Testis (tissue), 2 donors: ENCODE measurements around the gene KRTAP2-1.
"Not testable (repeated sequence)": the region's sequence is repeated elsewhere in the genome, so short reads cannot be mapped to it uniquely, and the experiment has no call there.

ENCODE experiments used
- POLR2A ChIP-seq: fragments of 450-650 bp; IDR thresholded peaks from one replicate; pipeline ENCODE4 v1.6.1; 2017; ENCODE audit warnings: antibody characterized with exemption, mild to moderate bottlenecking, moderate library complexity
- TF ChIP-seq, protein P1 (sequence below), 3 experiments: fragments of 450-650 bp in 2 of 3; fragments of 200-600 bp in 1 of 3; sonication (generic) in 1 of 3; IDR thresholded peaks; one replicate each; pipeline ENCODE4 v1.5.1; 2016 to 2019; ENCODE audit warnings: antibody characterized with exemption in 3 of 3, mild to moderate bottlenecking in 2 of 3, moderate library complexity in 1 of 3

DNA sequence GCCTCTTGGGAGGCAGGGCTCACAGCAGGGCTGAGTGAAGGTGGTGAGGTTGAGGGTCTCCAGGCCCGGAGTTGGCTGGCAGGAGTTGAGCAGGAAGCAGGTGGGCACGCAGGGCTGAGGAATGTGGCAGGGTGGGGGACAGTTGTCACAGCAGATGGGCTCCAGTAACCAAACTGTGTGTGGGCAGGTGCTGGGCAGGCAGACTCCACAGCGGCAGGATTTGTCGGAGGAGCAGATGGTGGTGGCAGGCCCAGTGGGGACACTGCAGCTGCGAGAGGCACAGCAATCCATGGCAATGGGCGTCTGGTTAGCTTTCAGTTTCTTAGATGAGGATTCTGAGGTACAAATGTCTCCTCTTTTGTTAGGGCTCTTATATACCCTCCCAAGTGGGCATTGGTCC lies 47.6 kb downstream of the KRTAP2-1 start, which contains the start of gene KRTAP3-2:
- TF ChIP-seq, protein P1, sequence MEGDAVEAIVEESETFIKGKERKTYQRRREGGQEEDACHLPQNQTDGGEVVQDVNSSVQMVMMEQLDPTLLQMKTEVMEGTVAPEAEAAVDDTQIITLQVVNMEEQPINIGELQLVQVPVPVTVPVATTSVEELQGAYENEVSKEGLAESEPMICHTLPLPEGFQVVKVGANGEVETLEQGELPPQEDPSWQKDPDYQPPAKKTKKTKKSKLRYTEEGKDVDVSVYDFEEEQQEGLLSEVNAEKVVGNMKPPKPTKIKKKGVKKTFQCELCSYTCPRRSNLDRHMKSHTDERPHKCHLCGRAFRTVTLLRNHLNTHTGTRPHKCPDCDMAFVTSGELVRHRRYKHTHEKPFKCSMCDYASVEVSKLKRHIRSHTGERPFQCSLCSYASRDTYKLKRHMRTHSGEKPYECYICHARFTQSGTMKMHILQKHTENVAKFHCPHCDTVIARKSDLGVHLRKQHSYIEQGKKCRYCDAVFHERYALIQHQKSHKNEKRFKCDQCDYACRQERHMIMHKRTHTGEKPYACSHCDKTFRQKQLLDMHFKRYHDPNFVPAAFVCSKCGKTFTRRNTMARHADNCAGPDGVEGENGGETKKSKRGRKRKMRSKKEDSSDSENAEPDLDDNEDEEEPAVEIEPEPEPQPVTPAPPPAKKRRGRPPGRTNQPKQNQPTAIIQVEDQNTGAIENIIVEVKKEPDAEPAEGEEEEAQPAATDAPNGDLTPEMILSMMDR (IDR thresholded peaks at IDR 0.05): not testable (repeated sequence)
- not testable (repeated sequence) for TF ChIP-seq POLR2A
